Fibroblast of the aortic adventitia (primary cell): Measurements from ENCODE around the gene IZUMO4. TPM values are rescaled to one million over a fixed set of nuclear protein-coding genes. Genes with fewer than 3 reads are reported as not detected.
A peak's percentile ranks its signal among the peaks of the same experiment; 100 is the strongest.
"Not testable (repeated sequence)": the region's sequence is repeated elsewhere in the genome, so short reads cannot be mapped to it uniquely, and the experiment has no call there.

Experiments used
- DNase-seq: peaks from one replicate; pipeline ENCODE4 v3.0.0-alpha.2; 2010; ENCODE audit warnings: low read depth
- H3K4me3 ChIP-seq: 2 replicates; pipeline ENCODE4 v1.5.1; 2011; ENCODE audit warnings: low read depth, mild to moderate bottlenecking, control low read depth, low read length, moderate library complexity
- total RNA-seq: library from RNA; depleted of rRNA; stranded (reverse); fragments of >200 nt; gene quantifications from 2 replicates; pipeline ENCODE4 v1.2.3, GENCODE V29; 2012; ENCODE audit warnings: low replicate concordance
- TF ChIP-seq, protein P1 (sequence below): IDR thresholded peaks from 2 replicates; pipeline ENCODE4 v1.5.1; 2011; ENCODE audit warnings: mild to moderate bottlenecking, low read length, control low read depth, inconsistent platforms; ENCODE audit not compliant: insufficient read depth

The IZUMO4 gene
- total RNA-seq, 1 donor: 1.4 TPM

GRCh38 chr19:2083174-2083854, 13.4 kb upstream of the IZUMO4 start:
- TF ChIP-seq, protein P1, sequence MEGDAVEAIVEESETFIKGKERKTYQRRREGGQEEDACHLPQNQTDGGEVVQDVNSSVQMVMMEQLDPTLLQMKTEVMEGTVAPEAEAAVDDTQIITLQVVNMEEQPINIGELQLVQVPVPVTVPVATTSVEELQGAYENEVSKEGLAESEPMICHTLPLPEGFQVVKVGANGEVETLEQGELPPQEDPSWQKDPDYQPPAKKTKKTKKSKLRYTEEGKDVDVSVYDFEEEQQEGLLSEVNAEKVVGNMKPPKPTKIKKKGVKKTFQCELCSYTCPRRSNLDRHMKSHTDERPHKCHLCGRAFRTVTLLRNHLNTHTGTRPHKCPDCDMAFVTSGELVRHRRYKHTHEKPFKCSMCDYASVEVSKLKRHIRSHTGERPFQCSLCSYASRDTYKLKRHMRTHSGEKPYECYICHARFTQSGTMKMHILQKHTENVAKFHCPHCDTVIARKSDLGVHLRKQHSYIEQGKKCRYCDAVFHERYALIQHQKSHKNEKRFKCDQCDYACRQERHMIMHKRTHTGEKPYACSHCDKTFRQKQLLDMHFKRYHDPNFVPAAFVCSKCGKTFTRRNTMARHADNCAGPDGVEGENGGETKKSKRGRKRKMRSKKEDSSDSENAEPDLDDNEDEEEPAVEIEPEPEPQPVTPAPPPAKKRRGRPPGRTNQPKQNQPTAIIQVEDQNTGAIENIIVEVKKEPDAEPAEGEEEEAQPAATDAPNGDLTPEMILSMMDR: no peak
- no peak overlapping the region for H3K4me3 ChIP-seq
- DNase-seq: no peak

DNA sequence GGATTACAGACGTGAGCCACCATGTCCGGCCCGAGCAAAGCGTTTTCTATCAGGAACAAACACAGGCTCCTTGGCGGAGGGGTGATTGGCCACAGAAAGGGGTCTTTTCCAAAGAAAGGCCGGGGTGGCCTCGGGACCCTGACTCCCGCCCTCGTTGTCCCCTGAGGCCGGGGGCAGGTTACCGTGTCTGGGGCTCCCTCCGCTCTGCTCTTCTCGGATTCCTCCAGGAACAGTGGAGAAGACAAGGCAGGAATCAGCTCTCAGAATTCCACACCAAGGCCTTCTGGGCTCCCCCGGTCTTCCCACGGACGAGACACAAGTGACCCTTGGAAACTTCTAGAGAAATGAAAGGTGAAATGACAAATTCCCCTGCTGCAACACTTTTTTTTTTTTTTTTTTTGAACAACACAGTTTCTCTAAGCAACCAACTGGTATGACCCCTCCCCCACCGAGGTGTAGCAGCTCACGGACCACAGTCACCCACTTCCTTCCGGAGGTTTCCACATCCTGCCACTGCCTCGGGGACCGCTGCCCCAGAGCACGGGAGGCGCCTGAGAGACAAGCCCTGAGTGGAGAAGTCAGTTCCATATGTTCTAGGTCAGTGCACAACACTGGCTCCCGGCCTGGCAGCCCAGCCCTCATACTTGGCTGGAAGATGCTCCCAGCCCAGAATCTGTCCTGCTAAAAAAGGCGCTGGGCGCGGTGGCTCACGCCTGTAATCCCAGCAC, 11.6 kb upstream of the IZUMO4 start:
- TF ChIP-seq, protein P1: no peak
- H3K4me3 ChIP-seq: no peak overlapping the region
- DNase-seq: no peak

- H3K4me3 ChIP-seq: not testable (repeated sequence)
- DNase-seq: peak; percentile 22
Measured at GRCh38 chr19:2086695-2087620, 9.8 kb upstream of the IZUMO4 start.

DNA sequence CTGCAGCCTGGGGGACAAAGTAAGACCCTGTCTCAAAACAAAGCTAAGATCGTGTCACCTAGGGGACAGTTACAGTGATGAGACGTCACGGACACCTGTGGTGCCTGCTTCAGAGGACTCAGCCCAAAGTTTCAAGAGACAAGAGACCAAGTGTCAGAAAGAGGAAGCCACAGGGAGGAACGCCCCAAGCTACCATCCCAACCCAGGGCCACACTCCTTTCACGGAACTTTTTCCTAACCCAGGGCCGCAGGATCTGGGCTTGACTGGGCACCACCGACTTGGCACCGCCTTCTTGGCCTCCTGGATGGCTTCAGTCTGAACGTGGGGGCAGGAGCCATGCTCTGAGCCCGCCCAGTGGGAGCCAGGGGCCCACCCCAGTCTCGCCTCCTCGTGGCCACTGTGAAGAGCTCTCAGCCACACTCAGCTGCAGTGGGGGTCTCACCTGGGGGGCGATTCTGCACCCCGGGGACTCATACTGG, 9.1 kb upstream of the IZUMO4 start:
- TF ChIP-seq, protein P1: no peak
- H3K4me3 ChIP-seq: no peak overlapping the region
- DNase-seq: no peak

DNA sequence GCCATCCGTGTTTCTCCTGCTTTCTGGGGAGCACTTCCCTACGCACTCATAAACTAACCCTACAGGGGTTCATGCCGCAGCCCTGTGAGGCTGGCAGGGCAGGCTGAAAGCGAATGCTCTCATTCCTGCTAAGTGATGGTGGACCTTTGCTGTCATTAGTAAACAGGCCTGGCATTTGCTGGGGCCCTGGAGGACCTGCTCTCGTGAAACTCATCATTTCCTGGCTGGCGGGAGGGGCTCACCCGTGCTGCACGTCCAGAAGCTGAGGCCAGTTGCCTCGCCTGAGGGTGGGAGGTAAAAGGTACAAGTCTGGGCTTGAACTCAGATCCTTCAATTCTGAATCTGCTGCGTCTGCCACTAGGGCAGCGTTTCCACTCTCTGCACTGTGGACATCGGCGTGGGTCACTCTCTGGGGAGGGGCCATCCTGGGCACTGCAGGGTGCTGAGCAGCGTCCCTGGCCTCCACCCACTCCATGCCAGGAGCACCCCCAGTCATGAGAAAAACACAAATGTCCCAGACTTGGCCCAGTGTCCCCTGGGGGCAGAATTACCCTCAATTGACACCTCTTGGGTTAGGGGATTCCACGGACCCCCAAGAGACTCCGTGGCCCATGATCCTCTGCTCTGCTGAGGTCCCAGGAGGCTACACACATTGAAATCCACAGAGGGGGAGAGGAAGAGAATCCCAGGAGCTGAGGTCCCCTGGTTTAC, 7.6 kb upstream of the IZUMO4 start:
- no peak for DNase-seq
- H3K4me3 ChIP-seq: no peak overlapping the region
- TF ChIP-seq, protein P1: no peak

- no peak overlapping the region for H3K4me3 ChIP-seq
- DNase-seq: no peak
- TF ChIP-seq, protein P1: no peak
Measured at GRCh38 chr19:2089727-2090053, 7.0 kb upstream of the IZUMO4 start.

GRCh38 chr19:2091926-2092525, 4.7 kb upstream of the IZUMO4 start:
- not testable (repeated sequence) for H3K4me3 ChIP-seq, DNase-seq
